Activated T-helper 1 cell treated with anti-CD3 and anti-CD28 coated beads, Interleukin-12 subunit alpha, Interleukin-12 subunit beta, Interleukin-2, Interleukin-4 antibody, amounts not matched to agents 30 ng/mL and 10 ng/mL and 1 ng/mL, durations not matched to agents 14 hours and 24 hours and 36 hours (primary cell): ENCODE measurements around the gene NDFIP1. TPM values are rescaled to one million over a fixed set of nuclear protein-coding genes. Genes with fewer than 3 reads are reported as not detected.
"Not testable (repeated sequence)": the region's sequence is repeated elsewhere in the genome, so short reads cannot be mapped to it uniquely, and the experiment has no call there.

Experiments
- DNase-seq: peaks from one replicate; pipeline ENCODE4 v3.0.0; 2021; ENCODE audit warnings: low spot score
- H3K27ac Mint-ChIP-seq: one replicate; pipeline ENCODE4 v1.8.0; 2021; ENCODE audit warnings: mild to moderate bottlenecking, mixed read lengths
- H3K27me3 Mint-ChIP-seq: one replicate; pipeline ENCODE4 v1.8.0; 2022; ENCODE audit warnings: mild to moderate bottlenecking, moderate library complexity, mixed read lengths; ENCODE audit not compliant: insufficient read depth
- H3K36me3 Mint-ChIP-seq: one replicate; pipeline ENCODE4 v1.8.0; 2021; ENCODE audit warnings: low read depth, mixed read lengths
- H3K4me1 Mint-ChIP-seq: one replicate; pipeline ENCODE4 v1.8.0; 2021; ENCODE audit warnings: low read depth, mixed read lengths
- H3K4me3 Mint-ChIP-seq: one replicate; pipeline ENCODE4 v1.8.0; 2021; ENCODE audit warnings: mild to moderate bottlenecking, moderate library complexity, mixed read lengths
- H3K9me3 Mint-ChIP-seq: one replicate; pipeline ENCODE4 v1.8.0; 2021; ENCODE audit warnings: mixed read lengths
- intact Hi-C: fragments of 100-400 bp; cut with micrococcal nuclease; formaldehyde crosslinking; loops from one replicate; pipeline ENCODE4 v1.15.1; 2024
- total RNA-seq: library from RNA; stranded (reverse); gene quantifications from 2 replicates; pipeline ENCODE4 v1.2.3, GENCODE V29; 2022

Gene NDFIP1
- total RNA-seq, 1 donor from 2014 or later: 119 TPM

DNA sequence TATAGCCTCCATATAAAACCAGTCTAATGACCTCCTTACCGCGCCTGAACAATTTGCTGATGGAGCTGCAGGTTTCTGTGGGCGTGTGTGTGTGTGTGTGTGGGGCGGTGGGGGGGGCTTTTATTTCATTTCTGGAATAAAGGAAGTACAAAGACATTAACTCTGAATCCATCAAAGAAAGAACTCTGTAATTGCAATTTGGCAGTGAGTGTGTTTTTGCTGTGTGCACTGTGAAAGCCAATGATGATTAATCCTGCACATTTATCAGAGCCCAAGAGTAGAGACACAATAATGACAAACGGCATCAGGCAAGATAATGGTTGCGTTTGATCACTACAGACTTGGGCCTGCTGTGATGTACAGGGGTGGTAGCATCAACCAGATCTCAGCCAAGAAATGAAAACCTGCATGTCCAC, 29.3 kb upstream of the NDFIP1 start:
- Mint-ChIP-seq H3K9me3 (no peaks in the 10 kb centered on the region), H3K27me3 (peaks cover 2% of the 10 kb centered on the region), H3K4me1 (peaks cover 21% of the 10 kb centered on the region), H3K4me3 (no peak overlapping the region), H3K36me3 (peaks cover 1% of the 10 kb centered on the region), H3K27ac (no peak overlapping the region)
- intact Hi-C loops: no loop called here
- DNase-seq: no peak

DNA sequence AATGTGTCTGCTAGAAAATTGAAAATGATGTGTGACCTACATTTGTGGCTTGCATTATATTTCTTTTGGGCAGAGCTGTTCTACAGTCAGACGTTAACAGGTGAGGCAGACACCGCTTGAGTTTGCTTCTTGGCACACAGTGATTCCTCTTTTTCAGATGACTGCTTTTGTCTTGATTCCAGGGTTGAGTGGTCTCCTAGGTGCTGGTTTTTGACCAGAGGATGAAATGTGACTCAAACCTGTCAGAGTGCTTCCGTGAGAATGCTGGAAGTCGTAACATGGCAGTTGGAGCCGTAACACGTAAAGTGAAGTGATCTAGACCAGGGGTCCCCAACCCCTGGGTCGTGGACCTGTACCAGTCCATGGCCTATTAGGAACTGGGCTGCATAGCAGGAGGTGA, 28.3 kb upstream of the NDFIP1 start:
- H3K9me3 Mint-ChIP-seq: no peaks in the 10 kb centered on the region
- H3K27ac Mint-ChIP-seq: no peak overlapping the region
- DNase-seq: no peak
- intact Hi-C loops: no loop called here
- no peaks in the 10 kb centered on the region for H3K36me3 Mint-ChIP-seq
- H3K4me1 Mint-ChIP-seq: peaks cover 21% of the 10 kb centered on the region
- peaks cover 2% of the 10 kb centered on the region for H3K27me3 Mint-ChIP-seq
- H3K4me3 Mint-ChIP-seq: no peak overlapping the region

- Mint-ChIP-seq H3K4me3 (no peak overlapping the region), H3K27me3 (peaks cover 2% of the 10 kb centered on the region), H3K4me1 (peaks cover 29% of the 10 kb centered on the region), H3K9me3 (no peaks in the 10 kb centered on the region), H3K36me3 (no peaks in the 10 kb centered on the region), H3K27ac (peak overlapping the region; percentile 50)
- intact Hi-C loops: loop anchor here (1.0 kb wide), 4 partner anchors 8 to 67 kb away; no protein-coding TSS in a partner anchor
- DNase-seq: no peak
Measured at GRCh38 chr5:142082182-142082781, 26.3 kb upstream of the NDFIP1 start.

- peaks cover 64% of the 10 kb centered on the region for H3K4me1 Mint-ChIP-seq
- no peak overlapping the region for H3K4me3 Mint-ChIP-seq
- H3K27me3 Mint-ChIP-seq: peaks cover 2% of the 10 kb centered on the region
- DNase-seq: no peak
- no peaks in the 10 kb centered on the region for H3K36me3 Mint-ChIP-seq
- intact Hi-C loops: no loop called here
- no peak overlapping the region for H3K27ac Mint-ChIP-seq
- H3K9me3 Mint-ChIP-seq: no peaks in the 10 kb centered on the region
Measured at GRCh38 chr5:142086229-142086628, 22.4 kb upstream of the NDFIP1 start.

- Mint-ChIP-seq H3K27me3 (peaks cover 1% of the 10 kb centered on the region), H3K4me3 (no peak overlapping the region), H3K4me1 (peaks cover 62% of the 10 kb centered on the region), H3K36me3 (no peaks in the 10 kb centered on the region), H3K9me3 (no peaks in the 10 kb centered on the region), H3K27ac (no peak overlapping the region)
- DNase-seq: no peak
- intact Hi-C loops: no loop called here
Measured at GRCh38 chr5:142086679-142087078, 21.9 kb upstream of the NDFIP1 start.

DNA sequence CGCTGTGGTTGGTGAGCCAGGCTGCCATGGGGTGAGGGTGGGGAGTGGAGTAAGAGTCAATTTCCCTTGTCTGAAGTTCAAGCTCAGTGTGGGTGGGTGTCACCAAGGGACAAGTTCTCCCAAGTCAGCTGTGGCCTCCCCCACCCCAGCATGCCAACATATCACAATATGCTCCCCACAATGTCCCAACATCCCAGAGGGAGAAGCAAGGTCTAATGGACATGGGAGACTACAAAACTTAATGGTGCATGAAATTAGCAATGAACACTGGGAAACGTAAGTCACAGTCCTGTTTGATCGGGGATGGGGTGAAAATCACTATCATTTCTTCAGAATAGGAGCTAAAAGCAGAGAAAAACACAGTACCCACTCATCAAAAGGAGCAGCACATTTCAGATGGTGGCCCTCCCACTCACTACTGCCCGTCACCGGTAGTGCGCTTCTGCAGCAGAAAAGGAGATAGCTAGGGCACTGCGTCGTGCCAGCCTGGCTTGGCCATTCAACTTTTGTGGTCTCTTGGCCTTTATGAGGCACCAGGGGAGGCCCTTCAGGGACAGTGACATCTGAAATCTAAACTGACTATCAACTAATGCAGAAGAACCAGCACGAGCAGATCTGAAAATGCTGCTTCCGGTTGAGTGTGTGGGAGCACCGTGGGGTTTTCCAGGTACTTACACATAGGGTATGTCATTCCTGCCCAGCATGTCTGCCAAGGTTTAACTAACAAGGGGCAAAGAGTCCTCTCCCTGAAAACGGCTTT, 20.5 kb upstream of the NDFIP1 start:
- Mint-ChIP-seq H3K36me3 (no peaks in the 10 kb centered on the region), H3K27ac (peak overlapping the region; percentile 85), H3K9me3 (no peaks in the 10 kb centered on the region), H3K27me3 (no peaks in the 10 kb centered on the region), H3K4me1 (peaks cover 52% of the 10 kb centered on the region), H3K4me3 (peak overlapping the region; percentile 51)
- no peak for DNase-seq
- intact Hi-C loops: no loop called here

DNA sequence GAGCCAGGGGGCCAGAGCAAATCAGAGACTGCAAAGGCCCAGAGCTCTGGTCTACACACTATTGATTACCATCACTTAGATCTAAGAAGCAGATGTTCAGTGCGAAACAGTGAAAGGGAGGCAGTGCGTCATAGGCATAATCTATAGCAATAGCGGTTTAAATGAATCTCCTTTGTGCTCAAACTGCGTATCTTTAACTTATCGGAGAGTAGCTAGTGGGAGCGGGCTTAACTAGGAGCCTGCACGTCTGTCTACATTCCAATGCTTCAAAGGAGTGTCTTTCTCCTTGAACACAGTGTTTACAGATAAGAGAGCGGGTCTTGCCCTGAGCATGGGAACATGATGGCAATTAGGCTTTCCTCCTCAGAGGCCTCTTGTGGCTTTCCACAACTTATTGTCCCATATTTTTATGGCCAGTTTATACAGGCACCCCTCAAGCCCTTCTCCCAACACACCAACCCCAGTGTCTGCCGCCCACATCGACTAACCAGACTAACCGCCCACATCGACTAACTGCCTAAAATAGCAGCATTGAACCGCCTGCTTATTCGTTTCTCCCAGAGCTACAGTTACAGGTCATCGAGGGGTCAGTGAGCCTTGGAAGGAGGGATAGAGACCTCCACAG, 19.6 kb upstream of the NDFIP1 start:
- H3K27me3 Mint-ChIP-seq, DNase-seq, H3K9me3 Mint-ChIP-seq, intact Hi-C loops, H3K36me3 Mint-ChIP-seq: not testable (repeated sequence)
- H3K4me1 Mint-ChIP-seq: peaks cover 49% of the 10 kb centered on the region
- peak overlapping the region; percentile 85 for H3K27ac Mint-ChIP-seq
- peak overlapping the region; percentile 51 for H3K4me3 Mint-ChIP-seq

DNA sequence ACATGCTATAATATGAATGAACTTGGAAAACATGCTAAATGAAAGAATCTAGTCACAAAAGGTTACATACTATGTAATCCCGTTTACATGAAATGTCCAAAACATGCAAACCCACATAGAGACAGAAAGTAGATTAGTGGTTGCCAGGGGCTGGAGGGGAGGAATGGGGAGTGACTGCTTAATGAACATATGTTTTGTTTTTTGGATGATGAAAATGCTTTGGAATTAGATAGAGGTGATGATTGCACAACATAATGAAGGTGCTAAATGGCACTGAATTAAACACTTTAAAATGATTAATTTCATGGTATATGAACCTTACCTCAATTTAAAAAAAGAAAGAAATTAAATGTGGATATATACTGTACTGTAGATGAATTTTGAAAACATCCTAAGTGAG, 17.6 kb upstream of the NDFIP1 start:
- H3K27me3 Mint-ChIP-seq: no peaks in the 10 kb centered on the region
- H3K27ac Mint-ChIP-seq: no peak overlapping the region
- intact Hi-C loops: loop anchor here (10.0 kb wide), 1 partner anchor 734 kb away; no protein-coding TSS in a partner anchor
- H3K36me3 Mint-ChIP-seq: no peaks in the 10 kb centered on the region
- peaks cover 60% of the 10 kb centered on the region for H3K4me1 Mint-ChIP-seq
- DNase-seq: no peak
- H3K9me3 Mint-ChIP-seq: no peaks in the 10 kb centered on the region
- no peak overlapping the region for H3K4me3 Mint-ChIP-seq

- intact Hi-C loops: loop anchor here (10.0 kb wide), 1 partner anchor 733 kb away; no protein-coding TSS in a partner anchor
- Mint-ChIP-seq H3K27me3 (no peaks in the 10 kb centered on the region), H3K27ac (no peak overlapping the region), H3K4me1 (peaks cover 57% of the 10 kb centered on the region), H3K36me3 (no peaks in the 10 kb centered on the region), H3K9me3 (no peaks in the 10 kb centered on the region), H3K4me3 (no peak overlapping the region)
- no peak for DNase-seq
Measured at GRCh38 chr5:142091922-142092321, 16.7 kb upstream of the NDFIP1 start.

GRCh38 chr5:142095035-142095434, 13.5 kb upstream of the NDFIP1 start:
- peak overlapping the region; percentile 94 for H3K27ac Mint-ChIP-seq
- H3K36me3 Mint-ChIP-seq: no peaks in the 10 kb centered on the region
- no peaks in the 10 kb centered on the region for H3K9me3 Mint-ChIP-seq
- H3K27me3 Mint-ChIP-seq: no peaks in the 10 kb centered on the region
- intact Hi-C loops: loop anchor here (1.0 to 10.0 kb wide), 9 partner anchors 9 to 730 kb away; partner anchors contain the start of gene RNF14
- peaks cover 56% of the 10 kb centered on the region for H3K4me1 Mint-ChIP-seq
- H3K4me3 Mint-ChIP-seq: peak overlapping the region; percentile 16
- DNase-seq: peak; percentile 28

DNA sequence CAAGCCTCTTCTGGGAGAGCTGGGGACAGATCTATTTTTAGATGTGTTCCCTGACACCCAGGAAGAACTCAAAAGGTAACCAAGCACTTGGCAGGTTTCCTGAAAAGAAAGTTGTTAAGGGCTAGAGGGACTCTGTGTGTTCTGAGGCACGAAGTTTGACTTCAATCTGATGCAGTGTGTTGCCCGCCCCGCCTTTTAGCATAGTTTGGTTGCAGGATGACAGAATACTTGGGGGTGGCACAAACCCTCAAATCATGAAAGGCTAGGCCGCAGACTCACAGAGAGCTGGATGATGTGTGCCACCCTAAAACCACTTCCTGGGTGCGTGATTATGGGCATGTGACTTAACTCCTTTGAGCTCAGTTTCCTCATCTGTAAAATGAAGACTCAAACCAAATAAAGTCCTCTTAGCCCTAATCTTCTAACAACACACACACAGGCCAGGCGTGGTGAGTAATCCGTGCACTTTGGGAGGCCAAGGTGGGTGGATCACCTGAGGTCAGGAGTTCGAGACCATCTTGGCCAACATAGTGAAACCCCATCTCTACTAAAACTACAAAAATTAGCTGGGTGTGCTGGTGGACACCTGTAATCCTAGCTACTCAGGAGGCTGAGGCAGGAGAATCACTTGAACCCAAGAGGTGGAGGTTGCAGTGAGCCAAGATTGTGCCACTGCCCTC, 12.8 kb upstream of the NDFIP1 start:
- Mint-ChIP-seq H3K4me3 (peak overlapping the region; percentile 16), H3K4me1 (peaks cover 51% of the 10 kb centered on the region), H3K27me3 (no peaks in the 10 kb centered on the region), H3K27ac (peak overlapping the region; percentile 94), H3K36me3 (no peaks in the 10 kb centered on the region), H3K9me3 (no peaks in the 10 kb centered on the region)
- DNase-seq: peak; percentile 63
- intact Hi-C loops: loop anchor here (1.0 to 10.0 kb wide), 9 partner anchors 9 to 729 kb away; partner anchors contain the start of gene RNF14

- intact Hi-C loops: loop anchor here (10.0 kb wide), 1 partner anchor 728 kb away; no protein-coding TSS in a partner anchor
- DNase-seq: no peak
- Mint-ChIP-seq H3K4me3 (no peak overlapping the region), H3K4me1 (peaks cover 54% of the 10 kb centered on the region), H3K36me3 (no peaks in the 10 kb centered on the region), H3K27me3 (no peaks in the 10 kb centered on the region), H3K27ac (no peak overlapping the region), H3K9me3 (peaks cover 4% of the 10 kb centered on the region)
Measured at GRCh38 chr5:142096382-142096781, 12.2 kb upstream of the NDFIP1 start.
